Measurements from ENCODE around the gene TMEM132D. TPM values are rescaled to one million over a fixed set of nuclear protein-coding genes. Genes with fewer than 3 reads are reported as not detected.

TMEM132D gene
- total RNA-seq, 1 donor, result under 0.01 TPM

DNA sequence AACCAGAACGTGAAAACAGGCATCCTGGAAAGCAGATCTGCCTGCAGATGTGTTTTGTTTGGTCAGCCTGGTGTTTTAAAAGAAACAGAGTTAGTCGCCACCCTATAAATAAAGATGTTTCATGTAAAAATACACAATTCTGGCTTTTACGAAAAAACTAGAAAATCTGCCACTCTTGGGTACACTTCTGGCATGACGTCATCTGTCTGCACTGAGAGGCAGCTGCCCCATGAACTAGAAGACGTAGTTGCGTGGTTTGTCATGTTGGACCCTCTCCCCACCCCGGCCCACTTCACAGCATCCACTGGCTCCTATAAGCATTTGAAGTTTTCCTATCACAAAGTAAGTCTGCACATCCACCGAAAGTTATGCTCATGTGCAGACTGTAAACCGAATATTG lies 658.1 kb downstream of the TMEM132D start:
- no peaks in the 10 kb centered on the region for H3K27me3 ChIP-seq (ENCODE audit: insufficient read depth, low read length)
- H3K4me1 ChIP-seq (ENCODE audit: insufficient read depth, low read length), result no peaks in the 10 kb centered on the region

GRCh38 chr12:129241852-129242251 lies 662.0 kb downstream of the TMEM132D start:
- H3K4me3 ChIP-seq (ENCODE audit: low read length), result no peak overlapping the region
- H3K4me1 ChIP-seq (ENCODE audit: insufficient read depth, low read length), result no peaks in the 10 kb centered on the region
- H3K9me3 ChIP-seq (ENCODE audit: low read depth, low read length), result no peaks in the 10 kb centered on the region
- no peaks in the 10 kb centered on the region for H3K27me3 ChIP-seq (ENCODE audit: insufficient read depth, low read length)

More for the DNA sequence above, 658.1 kb downstream of the TMEM132D start:
- Histone ChIP-seq H3K9me3 (ENCODE audit: low read depth, low read length) (no peaks in the 10 kb centered on the region), H3K4me3 (ENCODE audit: low read length) (no peak overlapping the region)

GRCh38 chr12:129237881-129238280 lies 665.9 kb downstream of the TMEM132D start:
- Histone ChIP-seq H3K4me3 (ENCODE audit: low read length) (no peak overlapping the region), H3K4me1 (ENCODE audit: insufficient read depth, low read length) (no peaks in the 10 kb centered on the region), H3K9me3 (ENCODE audit: low read depth, low read length) (no peaks in the 10 kb centered on the region), H3K27me3 (ENCODE audit: insufficient read depth, low read length) (no peaks in the 10 kb centered on the region)

DNA sequence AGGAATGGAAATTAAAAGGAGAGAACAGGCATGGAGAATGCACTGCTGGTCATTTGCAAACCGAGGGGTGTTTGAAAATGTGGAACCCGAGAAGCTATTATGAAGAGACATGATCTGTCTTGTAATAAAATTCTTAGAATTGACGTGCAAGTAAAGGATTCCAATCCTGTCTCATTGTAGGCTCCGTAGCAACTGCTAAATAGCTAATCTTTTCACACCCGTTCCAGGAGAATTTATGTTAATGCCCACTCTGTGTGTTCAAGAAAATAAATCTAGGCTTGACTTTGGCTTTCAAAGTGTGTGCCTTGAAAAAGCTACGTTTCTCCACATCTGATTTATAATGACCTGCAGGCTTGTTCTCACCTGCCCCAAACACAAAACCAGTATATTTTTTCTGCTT lies 669.6 kb downstream of the TMEM132D start:
- no peaks in the 10 kb centered on the region for H3K4me1 ChIP-seq (ENCODE audit: insufficient read depth, low read length)
- H3K4me3 ChIP-seq (ENCODE audit: low read length), result no peak overlapping the region
- H3K27me3 ChIP-seq (ENCODE audit: insufficient read depth, low read length), result no peaks in the 10 kb centered on the region
- H3K9me3 ChIP-seq (ENCODE audit: low read depth, low read length), result no peaks in the 10 kb centered on the region

- no peaks in the 10 kb centered on the region for H3K27me3 ChIP-seq (ENCODE audit: insufficient read depth, low read length)
- H3K4me3 ChIP-seq (ENCODE audit: low read length), result no peak overlapping the region
- no peaks in the 10 kb centered on the region for H3K9me3 ChIP-seq (ENCODE audit: low read depth, low read length)
- H3K4me1 ChIP-seq (ENCODE audit: insufficient read depth, low read length), result no peaks in the 10 kb centered on the region
These were observed 672.3 kb downstream of the TMEM132D start for GRCh38 chr12:129231491-129231890.

GRCh38 chr12:129230995-129231394 lies 672.8 kb downstream of the TMEM132D start:
- H3K27me3 ChIP-seq (ENCODE audit: insufficient read depth, low read length), result no peaks in the 10 kb centered on the region
- H3K9me3 ChIP-seq (ENCODE audit: low read depth, low read length), result no peaks in the 10 kb centered on the region
- H3K4me1 ChIP-seq (ENCODE audit: insufficient read depth, low read length), result no peaks in the 10 kb centered on the region
- H3K4me3 ChIP-seq (ENCODE audit: low read length), result no peak overlapping the region

GRCh38 chr12:129226851-129227250 lies 677.0 kb downstream of the TMEM132D start:
- H3K4me3 ChIP-seq (ENCODE audit: low read length), result no peak overlapping the region
- H3K9me3 ChIP-seq (ENCODE audit: low read depth, low read length), result no peaks in the 10 kb centered on the region
- no peaks in the 10 kb centered on the region for H3K27me3 ChIP-seq (ENCODE audit: insufficient read depth, low read length)
- no peaks in the 10 kb centered on the region for H3K4me1 ChIP-seq (ENCODE audit: insufficient read depth, low read length)

DNA sequence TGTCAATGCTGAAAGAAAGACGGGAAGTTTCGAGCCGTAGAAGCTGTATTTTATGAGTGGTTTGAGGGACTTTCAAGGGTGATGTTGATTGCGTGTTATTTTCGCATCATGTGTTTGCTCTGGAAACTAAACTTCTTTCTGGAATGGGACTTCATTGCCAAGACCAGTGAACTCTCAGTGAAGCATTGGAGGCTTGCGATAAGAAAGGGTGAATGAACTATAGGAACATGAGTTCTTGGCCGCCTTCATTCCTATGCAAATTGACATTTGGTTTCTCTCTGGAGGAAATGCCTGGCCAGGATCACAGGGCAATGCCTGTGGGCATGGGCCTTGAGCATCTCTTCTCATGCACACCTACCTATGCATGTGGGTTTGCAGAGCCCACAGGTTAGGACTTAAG lies 677.8 kb downstream of the TMEM132D start:
- Histone ChIP-seq H3K9me3 (ENCODE audit: low read depth, low read length) (no peaks in the 10 kb centered on the region), H3K4me3 (ENCODE audit: low read length) (no peak overlapping the region), H3K27me3 (ENCODE audit: insufficient read depth, low read length) (no peaks in the 10 kb centered on the region), H3K4me1 (ENCODE audit: insufficient read depth, low read length) (no peaks in the 10 kb centered on the region)

- H3K4me1 ChIP-seq (ENCODE audit: insufficient read depth, low read length), result no peaks in the 10 kb centered on the region
- H3K9me3 ChIP-seq (ENCODE audit: low read depth, low read length), result no peaks in the 10 kb centered on the region
- no peak overlapping the region for H3K4me3 ChIP-seq (ENCODE audit: low read length)
- no peaks in the 10 kb centered on the region for H3K27me3 ChIP-seq (ENCODE audit: insufficient read depth, low read length)
These were observed 688.3 kb downstream of the TMEM132D start for GRCh38 chr12:129215556-129215955.

GRCh38 chr12:129213551-129213950 lies 690.3 kb downstream of the TMEM132D start:
- no peaks in the 10 kb centered on the region for H3K4me1 ChIP-seq (ENCODE audit: insufficient read depth, low read length)
- no peaks in the 10 kb centered on the region for H3K9me3 ChIP-seq (ENCODE audit: low read depth, low read length)
- no peaks in the 10 kb centered on the region for H3K27me3 ChIP-seq (ENCODE audit: insufficient read depth, low read length)
- no peak overlapping the region for H3K4me3 ChIP-seq (ENCODE audit: low read length)

GRCh38 chr12:129211862-129212630 lies 691.8 kb downstream of the TMEM132D start:
- Histone ChIP-seq H3K27me3 (ENCODE audit: insufficient read depth, low read length) (no peaks in the 10 kb centered on the region), H3K4me3 (ENCODE audit: low read length) (no peak overlapping the region), H3K4me1 (ENCODE audit: insufficient read depth, low read length) (no peaks in the 10 kb centered on the region), H3K9me3 (ENCODE audit: low read depth, low read length) (no peaks in the 10 kb centered on the region)

DNA sequence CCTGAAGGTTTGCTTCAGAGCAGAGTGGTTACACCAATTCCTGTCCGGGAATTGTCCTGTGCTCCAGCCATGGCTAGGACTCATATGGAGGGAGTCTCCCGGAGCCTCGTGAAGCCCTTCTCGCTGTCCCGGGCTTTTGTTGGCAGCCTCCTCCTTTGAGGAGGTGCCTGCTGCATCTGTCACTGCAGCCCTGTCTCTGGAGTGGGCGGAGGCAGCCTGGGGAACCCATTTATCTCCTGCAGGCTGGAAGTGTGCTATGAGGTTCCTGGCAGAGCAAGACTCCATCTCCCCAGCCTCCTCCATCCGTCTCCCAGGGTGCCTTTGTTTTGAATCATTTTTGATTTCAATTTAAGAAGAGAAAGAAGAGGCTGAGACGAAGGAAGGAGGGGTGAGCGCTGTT lies 695.3 kb downstream of the TMEM132D start:
- Histone ChIP-seq H3K4me1 (ENCODE audit: insufficient read depth, low read length) (no peaks in the 10 kb centered on the region), H3K27me3 (ENCODE audit: insufficient read depth, low read length) (no peaks in the 10 kb centered on the region), H3K4me3 (ENCODE audit: low read length) (no peak overlapping the region), H3K9me3 (ENCODE audit: low read depth, low read length) (no peaks in the 10 kb centered on the region)

DNA sequence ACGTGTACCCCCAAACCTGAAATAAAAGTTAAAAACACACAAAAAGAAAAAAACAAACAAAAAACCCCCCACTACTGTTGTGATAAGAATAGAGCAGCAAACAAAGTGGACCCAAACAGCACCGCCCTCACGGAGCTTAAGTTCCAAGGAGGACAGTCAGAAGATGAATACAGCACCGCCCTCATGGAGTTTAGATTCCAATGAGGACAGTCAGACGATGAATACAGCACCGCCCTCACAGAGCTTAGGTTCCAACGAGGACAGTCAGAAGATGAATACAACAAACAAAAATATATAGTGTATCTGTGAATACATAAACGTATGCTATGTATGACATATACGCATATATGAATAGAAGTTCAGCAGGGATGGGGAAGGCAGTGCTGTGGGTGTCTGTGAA lies 696.7 kb downstream of the TMEM132D start:
- no peaks in the 10 kb centered on the region for H3K27me3 ChIP-seq (ENCODE audit: insufficient read depth, low read length)
- H3K4me3 ChIP-seq (ENCODE audit: low read length), result no peak overlapping the region

GRCh38 chr12:129203456-129203855 lies 700.4 kb downstream of the TMEM132D start:
- Histone ChIP-seq H3K4me3 (ENCODE audit: low read length) (no peak overlapping the region), H3K4me1 (ENCODE audit: insufficient read depth, low read length) (no peaks in the 10 kb centered on the region), H3K9me3 (ENCODE audit: low read depth, low read length) (no peaks in the 10 kb centered on the region), H3K27me3 (ENCODE audit: insufficient read depth, low read length) (no peaks in the 10 kb centered on the region)

More for the DNA sequence above, 696.7 kb downstream of the TMEM132D start:
- Histone ChIP-seq H3K4me1 (ENCODE audit: insufficient read depth, low read length) (no peaks in the 10 kb centered on the region), H3K9me3 (ENCODE audit: low read depth, low read length) (no peaks in the 10 kb centered on the region)

- H3K4me3 ChIP-seq (ENCODE audit: low read length), result no peak overlapping the region
- H3K9me3 ChIP-seq (ENCODE audit: low read depth, low read length), result no peaks in the 10 kb centered on the region
- H3K27me3 ChIP-seq (ENCODE audit: insufficient read depth, low read length), result no peaks in the 10 kb centered on the region
- H3K4me1 ChIP-seq (ENCODE audit: insufficient read depth, low read length), result no peaks in the 10 kb centered on the region
These were observed 701.6 kb downstream of the TMEM132D start for GRCh38 chr12:129202109-129202814.

DNA sequence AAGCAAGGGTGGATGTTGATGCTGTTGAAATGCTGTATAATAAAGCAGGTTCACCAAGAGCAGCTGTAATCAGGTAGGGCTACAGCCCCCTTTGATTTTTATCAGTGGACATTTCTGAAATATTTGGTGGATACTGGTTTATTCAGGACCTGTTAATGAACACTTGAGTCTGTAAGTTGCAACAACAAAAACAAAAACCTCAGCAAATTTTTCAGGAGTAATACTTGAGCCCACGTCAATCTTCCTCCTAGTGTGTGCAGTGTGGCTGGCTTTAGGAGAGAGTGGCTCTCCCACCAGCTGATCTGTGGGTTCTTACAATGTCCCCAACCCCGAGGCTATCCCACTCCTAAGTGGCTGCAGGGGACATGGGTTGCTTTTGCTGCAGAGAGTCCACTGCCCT lies 702.8 kb downstream of the TMEM132D start:
- Histone ChIP-seq H3K9me3 (ENCODE audit: low read depth, low read length) (no peaks in the 10 kb centered on the region), H3K27me3 (ENCODE audit: insufficient read depth, low read length) (no peaks in the 10 kb centered on the region), H3K4me3 (ENCODE audit: low read length) (no peak overlapping the region), H3K4me1 (ENCODE audit: insufficient read depth, low read length) (no peaks in the 10 kb centered on the region)
